H1 (cell line): ENCODE results near the gene RAB21. TPM values are rescaled to one million over a fixed set of nuclear protein-coding genes. Genes with fewer than 3 reads are reported as not detected.

Experiments used
- CTCF ChIA-PET: fragments of 300-600 bp; sonication (Branson Sonifier 250); formaldehyde crosslinking; loops from one replicate; lab custom pipeline; 2021; ENCODE audit not compliant: partially characterized antibody; lab: Charles Lee
- POLR2A ChIA-PET: fragments of 300-600 bp; sonication (Branson Sonifier 250); formaldehyde crosslinking; loops from one replicate; lab custom pipeline; 2021; ENCODE audit warnings: inconsistent platforms; ENCODE audit not compliant: partially characterized antibody; lab: Charles Lee
- DNase-seq, 2 experiments: peaks; one replicate each; pipeline versions ENCODE4 v3.0.0 to v3.0.0-alpha.2; 2010 to 2022; ENCODE audit warnings: low spot score in 2 of 2, low read depth in 1 of 2, mixed read lengths in 1 of 2
- FAIRE-seq: peaks from 2 replicates; lab custom pipeline; 2011; peaks lifted over from hg19 to GRCh38; lab: Jason Lieb, UNC
- H2AFZ ChIP-seq: 2 replicates; pipeline ENCODE4 v1.8.1; 2012; ENCODE audit warnings: low read length, inconsistent platforms
- H2AK5ac ChIP-seq: 2 replicates; pipeline ENCODE4 v1.6.1; 2013; ENCODE audit warnings: low read depth, low read length
- H2BK120ac ChIP-seq: replicated peaks from 2 replicates; pipeline ENCODE3; 2013; ENCODE audit warnings: low read depth, low read length, inconsistent platforms
- H2BK12ac ChIP-seq: 2 replicates; pipeline ENCODE4 v1.6.1; 2013; ENCODE audit warnings: low read depth, low read length
- H2BK15ac ChIP-seq: 2 replicates; pipeline ENCODE4 v1.6.1; 2013; ENCODE audit warnings: low read length
- H2BK20ac ChIP-seq: 2 replicates; pipeline ENCODE4 v1.6.1; 2013; ENCODE audit warnings: low read length
- H2BK5ac ChIP-seq: 2 replicates; pipeline ENCODE4 v1.6.1; 2013; ENCODE audit warnings: low read depth, low read length
- H3K14ac ChIP-seq: 2 replicates; pipeline ENCODE4 v1.6.1; 2013; ENCODE audit warnings: inconsistent platforms; ENCODE audit not compliant: insufficient read length
- H3K18ac ChIP-seq: 2 replicates; pipeline ENCODE4 v1.6.1; 2013; ENCODE audit warnings: low read length; ENCODE audit errors: extremely low read depth
- H3K23ac ChIP-seq: 2 replicates; pipeline ENCODE4 v1.6.1; 2013; ENCODE audit warnings: inconsistent platforms; ENCODE audit not compliant: insufficient read length
- H3K23me2 ChIP-seq: 2 replicates; pipeline ENCODE4 v1.6.1; 2013; ENCODE audit warnings: low read depth, low read length
- H3K27ac ChIP-seq: 2 replicates; pipeline ENCODE4 v1.6.1; 2011; ENCODE audit warnings: low read depth, low read length, inconsistent platforms
- H3K27me3 ChIP-seq, 4 experiments: replicated peaks in 1 of 4; 1 replicate in 1 of 4; 2 replicates in 3 of 4; pipeline versions ENCODE4 v1.6.1 to v1.8.1; 2011 to 2013; ENCODE audit warnings: low read length in 3 of 4, mild to moderate bottlenecking in 3 of 4, inconsistent platforms in 2 of 4, mixed read lengths in 2 of 4, moderate library complexity in 1 of 4; ENCODE audit not compliant: control insufficient read depth in 3 of 4, insufficient read depth in 3 of 4; ENCODE audit errors: extremely low read depth in 1 of 4
- H3K36me3 ChIP-seq, 4 experiments: 2 replicates each; pipeline versions ENCODE4 v1.6.1 to v1.8.1; 2011 to 2013; ENCODE audit warnings: mild to moderate bottlenecking in 4 of 4, low read length in 3 of 4, moderate library complexity in 2 of 4, control low read depth in 1 of 4, inconsistent platforms in 1 of 4; ENCODE audit not compliant: insufficient read depth in 4 of 4, control insufficient read depth in 2 of 4
- H3K4ac ChIP-seq: replicated peaks from 2 replicates; pipeline ENCODE3; 2013; ENCODE audit warnings: low read length, low read depth, mixed read lengths, inconsistent platforms; ENCODE audit not compliant: insufficient read length
- H3K4me1 ChIP-seq, 4 experiments: replicated peaks in 1 of 4; 1 replicate in 1 of 4; 2 replicates in 3 of 4; pipeline versions ENCODE4 v1.6.1 to v1.8.1; 2011 to 2013; ENCODE audit warnings: low read length in 3 of 4, inconsistent platforms in 2 of 4, mixed read lengths in 1 of 4; ENCODE audit not compliant: insufficient read depth in 4 of 4, control insufficient read depth in 3 of 4
- H3K4me2 ChIP-seq, 2 experiments: 2 replicates each; pipeline versions ENCODE4 v1.6.1 to v1.8.1; 2011 to 2013; ENCODE audit warnings: low read depth in 2 of 2, low read length in 2 of 2, control low read depth in 1 of 2, inconsistent platforms in 1 of 2, mild to moderate bottlenecking in 1 of 2; ENCODE audit not compliant: insufficient read depth in 1 of 2
- H3K4me3 ChIP-seq, 4 experiments: fragments of 200-600, 300-600 bp in 1 of 4; sonication (generic), shearing (Covaris generic), sonication (Bioruptor Twin) in 1 of 4; 2 replicates each; pipeline versions ENCODE4 v1.5.1 to v1.8.1; 2011 to 2016; ENCODE audit warnings: low read length in 4 of 4, low read depth in 3 of 4, control low read depth in 2 of 4, inconsistent platforms in 2 of 4, mild to moderate bottlenecking in 2 of 4, mixed read lengths in 1 of 4, moderate library complexity in 1 of 4; ENCODE audit not compliant: insufficient read depth in 2 of 4; ENCODE audit errors: extremely low read depth in 1 of 4
- H3K56ac ChIP-seq: replicated peaks from 2 replicates; pipeline ENCODE3; 2013; ENCODE audit warnings: low read depth, mild to moderate bottlenecking, mixed read lengths, low read length, inconsistent platforms; ENCODE audit not compliant: insufficient read length
- H3K79me1 ChIP-seq: 2 replicates; pipeline ENCODE4 v1.6.1; 2013; ENCODE audit warnings: low read depth, low read length, control low read depth
- H3K79me2 ChIP-seq, 2 experiments: 2 replicates each; pipeline versions ENCODE4 v1.6.1 to v1.8.1; 2012 to 2013; ENCODE audit warnings: low read length in 2 of 2, mild to moderate bottlenecking in 2 of 2, inconsistent platforms in 1 of 2; ENCODE audit not compliant: insufficient read depth in 2 of 2, control insufficient read depth in 1 of 2
- H3K9ac ChIP-seq, 4 experiments: replicated peaks in 1 of 4; 1 replicate in 1 of 4; 2 replicates in 3 of 4; pipeline versions ENCODE4 v1.6.1 to v1.8.1; 2011 to 2013; ENCODE audit warnings: low read depth in 3 of 4, low read length in 3 of 4, control low read depth in 2 of 4, mild to moderate bottlenecking in 2 of 4, moderate library complexity in 2 of 4, inconsistent platforms in 1 of 4; ENCODE audit errors: extremely low read depth in 1 of 4
- H3K9me3 ChIP-seq, 2 experiments: 2 replicates each; pipeline versions ENCODE4 v1.6.1 to v1.8.1; 2012 to 2013; ENCODE audit warnings: mild to moderate bottlenecking in 2 of 2, moderate library complexity in 2 of 2, control low read depth in 1 of 2, inconsistent platforms in 1 of 2, low read depth in 1 of 2, low read length in 1 of 2, mixed read lengths in 1 of 2; ENCODE audit not compliant: insufficient read depth in 2 of 2
- H4K20me1 ChIP-seq, 2 experiments: replicated peaks in 1 of 2; 2 replicates each; pipeline versions ENCODE3 to v1.8.1; 2011 to 2013; ENCODE audit warnings: inconsistent platforms in 2 of 2, low read length in 2 of 2, mild to moderate bottlenecking in 1 of 2; ENCODE audit not compliant: insufficient read depth in 2 of 2, control insufficient read depth in 1 of 2
- H4K5ac ChIP-seq: 2 replicates; pipeline ENCODE4 v1.6.1; 2013; ENCODE audit warnings: low read length, low read depth, mixed read lengths, inconsistent platforms; ENCODE audit not compliant: insufficient read length
- H4K8ac ChIP-seq: 2 replicates; pipeline ENCODE4 v1.8.0; 2013; ENCODE audit warnings: mild to moderate bottlenecking, moderate library complexity, low read length, inconsistent platforms; ENCODE audit not compliant: insufficient read depth; ENCODE audit errors: extremely low read depth
- H4K91ac ChIP-seq: replicated peaks from 2 replicates; pipeline ENCODE3; 2013; ENCODE audit warnings: low read length, mixed read lengths, inconsistent platforms; ENCODE audit not compliant: insufficient read length
- JUND ChIP-seq: IDR thresholded peaks from 2 replicates; pipeline ENCODE4 v1.6.1; 2011; ENCODE audit warnings: mild to moderate bottlenecking, improper control_type of control experiment, low read length
- SP2 ChIP-seq: IDR thresholded peaks from 2 replicates; pipeline ENCODE4 v1.6.1; 2012; ENCODE audit warnings: mild to moderate bottlenecking, low read length, inconsistent platforms
- SP4 ChIP-seq: IDR thresholded peaks from 2 replicates; pipeline ENCODE4 v1.6.1; 2012; ENCODE audit warnings: low read length, inconsistent platforms
- SRF ChIP-seq: IDR thresholded peaks from 2 replicates; pipeline ENCODE4 v1.6.1; 2011; ENCODE audit warnings: mild to moderate bottlenecking, low read depth, low read length, moderate library complexity
- TCF12 ChIP-seq: IDR thresholded peaks from 2 replicates; pipeline ENCODE4 v1.6.1; 2011; ENCODE audit warnings: low read depth, mild to moderate bottlenecking, low read length
- TEAD4 ChIP-seq: IDR thresholded peaks from 2 replicates; pipeline ENCODE4 v1.6.1; 2012; ENCODE audit warnings: low read depth, low read length, inconsistent platforms, mixed read lengths
- WGBS, 2 experiments: shearing (Covaris generic) in 1 of 2; methylation state at CpG; one replicate each; pipeline versions ENCODE4 v1.1.6 to v1.1.7; 2013 to 2015; ENCODE audit warnings: low lambda C conversion rate in 2 of 2, mixed read lengths in 2 of 2, inconsistent platforms in 1 of 2, low coverage in 1 of 2, missing lambda C conversion rate in 1 of 2; ENCODE audit not compliant: insufficient replicate concordance in 2 of 2, insufficient coverage in 1 of 2, insufficient read length in 1 of 2; ENCODE audit errors: extremely low coverage in 1 of 2, missing lambda C conversion rate in 1 of 2; 5-methylcytosine and 5-hydroxymethylcytosine counted together
- polyA plus RNA-seq, 7 experiments: library from polyadenylated mRNA; depleted of rRNA in 3 of 7; stranded (reverse) in 5 of 7; unstranded in 2 of 7; fragments of >200 nt in 5 of 7; fragments of 200-250 nt in 2 of 7; gene quantifications; 1 replicate in 5 of 7; 2 replicates in 1 of 7; 4 replicates in 1 of 7; pipeline versions ENCODE4 v1.2.1 to v1.2.3, GENCODE V29; 2011 to 2013; ENCODE audit warnings: missing spikeins in 2 of 7, mixed read lengths in 2 of 7
- total RNA-seq: library from RNA; stranded (reverse); fragmentation: NEBNext Ultra II Directional; extraction: Animal tissue kit (Norgen Biotek cat#: 25700); gene quantifications from 2 replicates; pipeline ENCODE4 v1.2.1, GENCODE V29; 2021

RAB21 gene
- total and polyA plus RNA-seq, 2 of the 8 experiments (the other 6 are each of a cell fraction or from before 2014, with no cell fraction given) = 1.2 to 47.2 TPM

DNA sequence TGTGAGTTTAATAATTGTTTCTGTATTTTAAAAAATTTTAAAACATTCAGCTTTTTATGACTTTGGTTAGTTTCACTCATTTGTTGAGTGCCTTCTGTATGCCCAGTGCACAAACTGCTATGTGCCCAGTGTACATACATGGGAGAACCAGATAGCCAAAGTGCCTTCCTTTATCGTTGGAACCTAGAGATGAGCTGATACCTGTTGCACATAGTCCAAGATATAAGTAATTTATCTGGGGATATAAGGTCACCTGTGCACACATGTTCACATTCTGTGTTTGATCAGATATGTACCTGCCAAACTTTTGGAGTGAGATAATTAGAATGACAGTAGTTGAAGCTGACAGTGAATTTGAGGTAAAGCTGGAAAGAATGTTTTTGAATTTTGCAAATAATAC lies 37.9 kb downstream of the RAB21 start:
- Histone ChIP-seq H3K23ac (no peak overlapping the region), H2BK5ac (no peak overlapping the region), H2BK12ac (no peak overlapping the region), H2AFZ (no peak overlapping the region), H4K5ac (no peak overlapping the region), H3K79me1 (no peaks in the 10 kb centered on the region), H4K8ac (no peak overlapping the region), H2BK15ac (no peak overlapping the region), H3K4me1 (no peaks in the 10 kb centered on the region), H3K56ac (no peak overlapping the region), H3K9ac (no peak overlapping the region), H3K4ac (no peak overlapping the region), H3K18ac (no peak overlapping the region), H4K91ac (no peak overlapping the region), H3K79me2 (no peaks in the 10 kb centered on the region), H4K20me1 (no peaks in the 10 kb centered on the region), H3K27ac (no peak overlapping the region), H2BK20ac (no peak overlapping the region), H3K9me3 (no peaks in the 10 kb centered on the region), H2BK120ac (no peak overlapping the region), H3K36me3 (peaks cover 0 to 6% (median 0%) of the 10 kb centered on the region in 4 experiments; a peak in 1 of 8 replicates), H3K27me3 (peaks cover 0 to 1% (median 0%) of the 10 kb centered on the region in 4 experiments; a peak in 1 of 7 replicates), H3K4me3 (no peak overlapping the region), H2AK5ac (no peak overlapping the region), H3K14ac (no peak overlapping the region), H3K4me2 (no peak overlapping the region), H3K23me2 (no peaks in the 10 kb centered on the region; the same call in 1 of the 2 replicates)
- FAIRE-seq = no peak
- WGBS, 2 experiments = 96% methylated on average over 1 of the region's 1 CpG; no CpG with 5 or more reads in 1 of the 2 experiments
- ChIA-PET POLR2A (interaction anchor here (1.1 kb wide), 1 partner anchor 36 kb away, joined by 5 read pairs; no protein-coding TSS in a partner anchor), CTCF (interaction anchor here (1.1 to 4.2 kb wide), 3 partner anchors 12 to 146 kb away, joined by 3 to 26 read pairs (median 4); partner anchors contain the start of gene TPH2)
- DNase-seq = no peak
- TF ChIP-seq TEAD4 = no peak
- TF ChIP-seq SP2 = no peak
- no peak for TF ChIP-seq JUND
- no peak for TF ChIP-seq SP4
- TF ChIP-seq TCF12 = no peak
- no peak for TF ChIP-seq SRF
